Measurements from ENCODE around the gene PDXDC1. TPM values are rescaled to one million over a fixed set of nuclear protein-coding genes. Genes with fewer than 3 reads are reported as not detected.
"Not testable (repeated sequence)": the region's sequence is repeated elsewhere in the genome, so short reads cannot be mapped to it uniquely, and the experiment has no call there.

The PDXDC1 gene
- total and polyA plus RNA-seq, 5 donors from 2014 or later: 27.4 to 91.2 (median 29.7) TPM

GRCh38 chr16:14976971-14977736, 2.3 kb downstream of the PDXDC1 start:
- H3K27me3 ChIP-seq (ENCODE audit: control insufficient read depth, insufficient read depth, low read length); H3K9me3 Mint-ChIP-seq: not testable (repeated sequence)
- peak overlapping the region in 3 of 4 donors; percentile 8 to 99 (median 39) for H3K4me3 Mint-ChIP-seq

GRCh38 chr16:14978281-14978680, 3.5 kb downstream of the PDXDC1 start:
- not testable (repeated sequence) for H3K36me3 Mint-ChIP-seq; H3K27ac ChIP-seq (ENCODE audit: insufficient read depth, low read length, poor library complexity, severe bottlenecking); H3K36me3 ChIP-seq (ENCODE audit: control insufficient read depth, insufficient read depth, low read length); ATAC-seq (ENCODE audit: low read depth in 2 of 2); H3K27ac Mint-ChIP-seq; H3K9me3 ChIP-seq (ENCODE audit: control insufficient read depth in 2 of 2, low read length in 2 of 2); DNase-seq; H3K9me3 Mint-ChIP-seq; H3K4me3 ChIP-seq (ENCODE audit: low read depth, low read length); H3K27me3 ChIP-seq (ENCODE audit: control insufficient read depth, insufficient read depth, low read length); H3K27me3 Mint-ChIP-seq
- peaks cover 15 to 56% (median 37%) of the 10 kb centered on the region in 4 donors for H3K4me1 Mint-ChIP-seq
- H3K4me1 ChIP-seq (ENCODE audit: control insufficient read depth, insufficient read depth, low read length, poor library complexity, severe bottlenecking): peaks cover 11% of the 10 kb centered on the region
- H3K4me3 Mint-ChIP-seq: peak overlapping the region in 1 of 4 donors; percentile 60

More at GRCh38 chr16:14976971-14977736, 2.3 kb downstream of the PDXDC1 start:
- not testable (repeated sequence) for H3K4me3 ChIP-seq (ENCODE audit: low read depth, low read length); H3K9me3 ChIP-seq (ENCODE audit: control insufficient read depth in 2 of 2, low read length in 2 of 2); H3K27ac ChIP-seq (ENCODE audit: insufficient read depth, low read length, poor library complexity, severe bottlenecking); ATAC-seq (ENCODE audit: low read depth in 2 of 2); H3K27me3 Mint-ChIP-seq; DNase-seq; H3K36me3 Mint-ChIP-seq; H3K36me3 ChIP-seq (ENCODE audit: control insufficient read depth, insufficient read depth, low read length)
- H3K27ac Mint-ChIP-seq: peak overlapping the region in 2 of 3 donors; percentile 73 to 91
- H3K4me1 Mint-ChIP-seq: peaks cover 14 to 50% (median 34%) of the 10 kb centered on the region in 4 donors
- peaks cover 11% of the 10 kb centered on the region for H3K4me1 ChIP-seq (ENCODE audit: control insufficient read depth, insufficient read depth, low read length, poor library complexity, severe bottlenecking)

- not testable (repeated sequence) for H3K4me3 ChIP-seq (ENCODE audit: low read depth, low read length); H3K36me3 Mint-ChIP-seq; H3K27ac ChIP-seq (ENCODE audit: insufficient read depth, low read length, poor library complexity, severe bottlenecking); H3K9me3 Mint-ChIP-seq; DNase-seq; H3K9me3 ChIP-seq (ENCODE audit: control insufficient read depth in 2 of 2, low read length in 2 of 2); ATAC-seq (ENCODE audit: low read depth in 2 of 2); H3K27me3 Mint-ChIP-seq; H3K27me3 ChIP-seq (ENCODE audit: control insufficient read depth, insufficient read depth, low read length); H3K36me3 ChIP-seq (ENCODE audit: control insufficient read depth, insufficient read depth, low read length)
- Mint-ChIP-seq H3K27ac (peak overlapping the region in 1 of 3 donors; percentile 32), H3K4me1 (peaks cover 20 to 59% (median 41%) of the 10 kb centered on the region in 4 donors), H3K4me3 (peak overlapping the region in 1 of 4 donors; percentile 60)
- H3K4me1 ChIP-seq (ENCODE audit: control insufficient read depth, insufficient read depth, low read length, poor library complexity, severe bottlenecking): peaks cover 11% of the 10 kb centered on the region
These were observed 4.1 kb downstream of the PDXDC1 start for GRCh38 chr16:14978908-14979307.

- not testable (repeated sequence) for H3K27me3 Mint-ChIP-seq; H3K27me3 ChIP-seq (ENCODE audit: control insufficient read depth, insufficient read depth, low read length); H3K27ac ChIP-seq (ENCODE audit: insufficient read depth, low read length, poor library complexity, severe bottlenecking); H3K27ac Mint-ChIP-seq; H3K4me1 ChIP-seq (ENCODE audit: control insufficient read depth, insufficient read depth, low read length, poor library complexity, severe bottlenecking); H3K4me3 Mint-ChIP-seq; H3K9me3 ChIP-seq (ENCODE audit: control insufficient read depth in 2 of 2, low read length in 2 of 2); DNase-seq; H3K9me3 Mint-ChIP-seq; H3K4me3 ChIP-seq (ENCODE audit: low read depth, low read length); H3K36me3 ChIP-seq (ENCODE audit: control insufficient read depth, insufficient read depth, low read length); ATAC-seq (ENCODE audit: low read depth in 2 of 2)
- Mint-ChIP-seq H3K4me1 (peaks cover 20 to 60% (median 43%) of the 10 kb centered on the region in 4 donors), H3K36me3 (peaks cover 19% of the 10 kb centered on the region)
These were observed 6.4 kb downstream of the PDXDC1 start for GRCh38 chr16:14981234-14981633.

- H3K9me3 Mint-ChIP-seq; H3K4me1 ChIP-seq (ENCODE audit: control insufficient read depth, insufficient read depth, low read length, poor library complexity, severe bottlenecking); H3K27ac ChIP-seq (ENCODE audit: insufficient read depth, low read length, poor library complexity, severe bottlenecking); H3K27me3 Mint-ChIP-seq; H3K4me3 Mint-ChIP-seq; H3K4me3 ChIP-seq (ENCODE audit: low read depth, low read length); H3K9me3 ChIP-seq (ENCODE audit: control insufficient read depth in 2 of 2, low read length in 2 of 2); H3K27me3 ChIP-seq (ENCODE audit: control insufficient read depth, insufficient read depth, low read length); ATAC-seq (ENCODE audit: low read depth in 2 of 2); H3K36me3 ChIP-seq (ENCODE audit: control insufficient read depth, insufficient read depth, low read length); DNase-seq: not testable (repeated sequence)
- H3K36me3 Mint-ChIP-seq: peaks cover 25% of the 10 kb centered on the region
- H3K27ac Mint-ChIP-seq: peak overlapping the region in 2 of 3 donors; percentile 15 to 16
- H3K4me1 Mint-ChIP-seq: peaks cover 25 to 63% (median 39%) of the 10 kb centered on the region in 4 donors
These were observed 7.7 kb downstream of the PDXDC1 start for GRCh38 chr16:14982521-14982920.

- peaks cover 14 to 41% (median 29%) of the 10 kb centered on the region in 4 donors for H3K4me1 Mint-ChIP-seq
- H3K4me1 ChIP-seq (ENCODE audit: control insufficient read depth, insufficient read depth, low read length, poor library complexity, severe bottlenecking); H3K4me3 ChIP-seq (ENCODE audit: low read depth, low read length); H3K4me3 Mint-ChIP-seq; H3K27ac ChIP-seq (ENCODE audit: insufficient read depth, low read length, poor library complexity, severe bottlenecking); ATAC-seq (ENCODE audit: low read depth in 2 of 2); H3K9me3 ChIP-seq (ENCODE audit: control insufficient read depth in 2 of 2, low read length in 2 of 2); H3K27me3 ChIP-seq (ENCODE audit: control insufficient read depth, insufficient read depth, low read length); DNase-seq; H3K27me3 Mint-ChIP-seq; H3K9me3 Mint-ChIP-seq: not testable (repeated sequence)
- H3K36me3 Mint-ChIP-seq: peaks cover 51% of the 10 kb centered on the region
- peak overlapping the region in 2 of 3 donors; percentile 45 to 65 for H3K27ac Mint-ChIP-seq
- peaks cover 18% of the 10 kb centered on the region for H3K36me3 ChIP-seq (ENCODE audit: control insufficient read depth, insufficient read depth, low read length)
These were observed 13.3 kb downstream of the PDXDC1 start for GRCh38 chr16:14988092-14988491.

- not testable (repeated sequence) for H3K27me3 ChIP-seq (ENCODE audit: control insufficient read depth, insufficient read depth, low read length); H3K27me3 Mint-ChIP-seq; DNase-seq; H3K4me3 ChIP-seq (ENCODE audit: low read depth, low read length); H3K4me1 ChIP-seq (ENCODE audit: control insufficient read depth, insufficient read depth, low read length, poor library complexity, severe bottlenecking); H3K9me3 ChIP-seq (ENCODE audit: control insufficient read depth in 2 of 2, low read length in 2 of 2); H3K27ac ChIP-seq (ENCODE audit: insufficient read depth, low read length, poor library complexity, severe bottlenecking); H3K9me3 Mint-ChIP-seq
- Mint-ChIP-seq H3K27ac (peak overlapping the region in 1 of 3 donors; percentile 42), H3K4me1 (peaks cover 12 to 42% (median 25%) of the 10 kb centered on the region in 4 donors), H3K36me3 (peaks cover 54% of the 10 kb centered on the region), H3K4me3 (peak overlapping the region in 2 of 4 donors; percentile 21 to 29)
- ATAC-seq (ENCODE audit: low read depth in 2 of 2): peak; percentile 22 to 25
- H3K36me3 ChIP-seq (ENCODE audit: control insufficient read depth, insufficient read depth, low read length): peaks cover 18% of the 10 kb centered on the region
These were observed 13.9 kb downstream of the PDXDC1 start for GRCh38 chr16:14988661-14989191.
